Keratinocyte (primary cell): ENCODE data around the gene PTPN13.
"Not testable (repeated sequence)": the region's sequence is repeated elsewhere in the genome, so short reads cannot be mapped to it uniquely, and the experiment has no call there.

Experiments
- CTCF ChIP-seq, 3 experiments: IDR thresholded peaks in 1 of 3; conservative IDR thresholded peaks in 1 of 3; optimal IDR thresholded peaks in 1 of 3; 2 replicates in 2 of 3; 3 replicates in 1 of 3; pipeline versions ENCODE3 to v1.5.1; 2011; ENCODE audit warnings: low read length in 3 of 3, mild to moderate bottlenecking in 3 of 3, moderate library complexity in 2 of 3, control low read depth in 1 of 3, inconsistent platforms in 1 of 3; ENCODE audit not compliant: insufficient read depth in 2 of 3; ENCODE audit errors: extremely low read depth in 1 of 3
- EZH2 ChIP-seq: IDR thresholded peaks from one replicate; pipeline ENCODE4 v1.6.1; 2012; ENCODE audit warnings: inconsistent platforms, mild to moderate bottlenecking, low read length, moderate library complexity

- not testable (repeated sequence) for TF ChIP-seq EZH2; CTCF (optimal IDR thresholded peaks at IDR 0.05 in 1 of 3, IDR thresholded peaks at IDR 0.05 in 1 of 3, conservative IDR thresholded peaks at IDR 0.05 in 1 of 3; ENCODE audit: extremely low read depth in 1 of 3, insufficient read depth in 2 of 3, low read length in 3 of 3)
Observed at GRCh38 chr4:86656781-86657180, 62.7 kb downstream of the PTPN13 start.
